NCI-H1048 (cell line): ENCODE results near the gene TMEM39A.

ENCODE experiments used
- DNase-seq: peaks from one replicate; lab custom pipeline; 2025; lab: John Stamatoyannopoulos, UW

TMEM39A gene

GRCh38 chr3:119463171-119464169, at the start of gene TMEM39A:
TSS of gene TMEM39A (minus strand) at chr3:119463615. CDS start at chr3:119462074, 1,541 bp downstream.
- peak; percentile 96 for DNase-seq

- DNase-seq, result no peak
Observed at GRCh38 chr3:119510690-119511089, 47.3 kb upstream of the TMEM39A start.

GRCh38 chr3:119508172-119508845, 44.9 kb upstream of the TMEM39A start:
- DNase-seq, result no peak

- no peak for DNase-seq
Observed at GRCh38 chr3:119507404-119507803, 44.0 kb upstream of the TMEM39A start.

GRCh38 chr3:119506631-119507030, 43.2 kb upstream of the TMEM39A start:
- no peak for DNase-seq

GRCh38 chr3:119500901-119501300, 37.5 kb upstream of the TMEM39A start:
- no peak for DNase-seq

- DNase-seq, result no peak
Observed at GRCh38 chr3:119500265-119500664, 36.9 kb upstream of the TMEM39A start.

- DNase-seq, result peak; percentile 92
Observed at GRCh38 chr3:119498186-119499011, 35.0 kb upstream of the TMEM39A start, which contains the start of gene TIMMDC1. TSS of gene TIMMDC1 (plus strand) at chr3:119498547. CDS start at chr3:119498734, 187 bp downstream.

GRCh38 chr3:119497820-119498185, 34.4 kb upstream of the TMEM39A start:
- no peak for DNase-seq

GRCh38 chr3:119494597-119494996, 31.2 kb upstream of the TMEM39A start:
- DNase-seq, result no peak

- no peak for DNase-seq
Observed at GRCh38 chr3:119492810-119493209, 29.4 kb upstream of the TMEM39A start.

GRCh38 chr3:119492128-119492527, 28.7 kb upstream of the TMEM39A start:
- no peak for DNase-seq

- no peak for DNase-seq
Observed at GRCh38 chr3:119490153-119490552, 26.7 kb upstream of the TMEM39A start.

GRCh38 chr3:119485563-119485962, 22.1 kb upstream of the TMEM39A start:
- no peak for DNase-seq

- no peak for DNase-seq
Observed at GRCh38 chr3:119483101-119483500, 19.7 kb upstream of the TMEM39A start.

GRCh38 chr3:119481079-119481478, 17.7 kb upstream of the TMEM39A start:
- DNase-seq, result no peak

- no peak for DNase-seq
Observed at GRCh38 chr3:119470866-119471265, 7.5 kb upstream of the TMEM39A start.

- DNase-seq, result no peak
Observed at GRCh38 chr3:119469418-119470189, 6.2 kb upstream of the TMEM39A start.

- no peak for DNase-seq
Observed at GRCh38 chr3:119468041-119468440, 4.6 kb upstream of the TMEM39A start.

GRCh38 chr3:119457246-119457645, 6.2 kb downstream of the TMEM39A start:
- DNase-seq, result no peak

GRCh38 chr3:119456469-119456868, 6.9 kb downstream of the TMEM39A start:
- no peak for DNase-seq
